CD4-positive, alpha-beta T cell treated with Interleukin-1 beta for 1 hour (primary cell): Measurements from ENCODE around the gene WDR5.

Source experiments
- DNase-seq, 2 donors: peaks; one replicate each; pipeline ENCODE4 v3.0.0-alpha.2; 2020 to 2022

Gene WDR5

DNA sequence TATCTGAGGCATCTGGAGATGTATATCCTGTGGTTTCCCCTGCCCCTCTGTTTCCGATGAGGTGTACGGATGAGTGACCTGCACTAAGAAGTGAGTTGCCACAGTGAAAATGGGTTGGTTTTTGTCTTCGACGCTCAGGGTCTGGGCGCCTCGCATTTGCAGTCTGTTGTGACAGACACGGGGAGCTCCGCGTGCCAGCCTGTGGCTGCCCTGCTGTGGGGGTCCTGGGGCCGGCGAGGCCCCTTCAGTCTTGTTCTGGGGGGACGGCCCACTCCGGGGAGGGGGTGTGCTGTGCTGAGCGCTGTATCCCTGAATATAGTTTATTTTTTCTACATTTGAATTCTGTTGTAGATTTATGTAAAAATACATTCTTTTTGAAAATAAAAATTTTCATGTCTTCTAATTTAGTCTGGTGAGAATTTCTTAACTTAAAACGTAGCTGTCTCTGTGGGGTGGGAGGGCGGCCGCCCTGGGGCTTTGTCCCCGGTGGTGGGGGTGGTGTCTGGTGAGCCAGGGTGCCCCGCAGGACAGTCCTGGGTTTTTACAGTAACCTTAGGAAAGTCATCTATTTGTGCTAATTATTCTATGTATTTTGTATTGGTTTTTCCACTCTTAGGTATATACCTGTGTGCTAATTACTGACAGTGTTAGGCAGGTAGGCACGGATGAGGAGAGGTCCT lies 23.8 kb downstream of the WDR5 start:
- DNase-seq, result no peak

- DNase-seq, result no peak
These were observed 25.8 kb downstream of the WDR5 start for GRCh38 chr9:134161647-134162046.

DNA sequence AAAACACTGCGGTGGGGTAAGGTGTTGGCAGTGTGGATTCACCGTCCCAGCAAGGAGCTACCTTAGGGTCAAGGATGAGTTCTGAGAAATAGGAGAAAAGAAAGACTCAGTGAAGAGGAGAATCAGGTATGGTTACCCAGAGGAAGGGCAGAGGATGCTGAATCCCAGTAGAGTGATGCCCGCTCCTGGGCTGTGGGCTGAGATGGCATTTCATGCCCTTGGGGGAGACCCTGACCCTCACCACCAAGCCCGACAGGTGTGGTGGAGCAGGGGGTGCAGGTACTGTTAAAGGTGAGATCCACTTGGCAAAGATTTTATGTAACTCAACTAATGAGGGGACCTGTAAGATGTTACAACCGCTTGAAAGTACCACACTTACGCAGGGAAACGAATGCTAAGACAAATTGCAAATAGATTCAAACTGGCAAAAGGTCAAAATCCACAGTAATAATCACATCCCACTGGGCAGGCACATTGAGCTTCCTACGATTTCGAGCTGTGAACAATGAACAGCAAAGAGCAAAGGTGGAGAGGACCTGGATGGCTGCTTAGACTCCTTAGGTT lies 26.4 kb downstream of the WDR5 start:
- no peak for DNase-seq

DNA sequence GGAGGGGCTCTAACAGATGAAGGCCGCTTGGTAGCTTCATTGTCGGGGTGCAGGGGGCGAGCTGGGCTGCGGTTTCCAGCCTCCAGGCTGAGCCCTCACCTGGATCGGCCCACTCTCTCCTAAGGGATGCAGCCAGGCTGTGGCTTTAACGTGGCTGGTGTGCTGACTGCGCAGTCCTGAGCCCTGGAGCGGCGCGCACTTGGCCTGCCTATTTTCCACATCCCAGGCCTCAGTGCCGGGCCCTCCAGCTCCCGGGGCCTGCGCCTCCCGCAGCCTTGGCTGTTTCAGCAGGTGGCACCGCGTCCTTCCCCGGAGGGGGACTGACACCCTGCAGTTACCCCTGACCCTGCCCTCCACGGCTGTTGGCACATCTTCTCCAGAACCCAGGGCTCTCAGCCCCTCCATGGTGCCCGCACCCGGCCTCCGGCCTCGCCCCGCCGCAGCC lies 27.1 kb downstream of the WDR5 start:
- DNase-seq, result no peak

- peak; percentile 70 to 71 for DNase-seq
These were observed 27.7 kb downstream of the WDR5 start for GRCh38 chr9:134163371-134164196.

DNA sequence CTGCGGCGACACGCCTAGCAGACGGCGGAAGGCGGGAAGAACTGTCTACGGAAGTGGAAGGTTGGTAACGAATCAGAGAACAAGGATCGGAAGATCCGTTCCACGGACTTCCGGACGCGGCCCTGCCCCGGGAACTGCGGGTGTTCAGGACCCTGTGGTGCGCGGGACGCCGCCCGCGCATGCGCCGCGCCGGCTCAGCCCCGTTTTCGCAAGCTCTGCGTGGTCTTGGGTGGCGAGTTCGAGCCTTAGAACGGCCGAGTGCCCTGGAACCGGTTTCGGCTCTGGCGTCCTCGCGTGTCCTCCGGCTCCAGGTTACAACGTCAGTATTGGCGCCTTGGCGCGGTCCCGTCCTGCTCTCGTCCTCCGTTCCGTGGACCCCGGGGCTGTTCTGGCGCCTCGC lies 29.0 kb downstream of the WDR5 start:
- no peak for DNase-seq

GRCh38 chr9:134165357-134166315 lies 29.8 kb downstream of the WDR5 start:
- peak; percentile 22 to 34 for DNase-seq

- DNase-seq, result no peak
These were observed 30.5 kb downstream of the WDR5 start for GRCh38 chr9:134166374-134166773.

- no peak for DNase-seq
These were observed 31.6 kb downstream of the WDR5 start for GRCh38 chr9:134167530-134167931.

DNA sequence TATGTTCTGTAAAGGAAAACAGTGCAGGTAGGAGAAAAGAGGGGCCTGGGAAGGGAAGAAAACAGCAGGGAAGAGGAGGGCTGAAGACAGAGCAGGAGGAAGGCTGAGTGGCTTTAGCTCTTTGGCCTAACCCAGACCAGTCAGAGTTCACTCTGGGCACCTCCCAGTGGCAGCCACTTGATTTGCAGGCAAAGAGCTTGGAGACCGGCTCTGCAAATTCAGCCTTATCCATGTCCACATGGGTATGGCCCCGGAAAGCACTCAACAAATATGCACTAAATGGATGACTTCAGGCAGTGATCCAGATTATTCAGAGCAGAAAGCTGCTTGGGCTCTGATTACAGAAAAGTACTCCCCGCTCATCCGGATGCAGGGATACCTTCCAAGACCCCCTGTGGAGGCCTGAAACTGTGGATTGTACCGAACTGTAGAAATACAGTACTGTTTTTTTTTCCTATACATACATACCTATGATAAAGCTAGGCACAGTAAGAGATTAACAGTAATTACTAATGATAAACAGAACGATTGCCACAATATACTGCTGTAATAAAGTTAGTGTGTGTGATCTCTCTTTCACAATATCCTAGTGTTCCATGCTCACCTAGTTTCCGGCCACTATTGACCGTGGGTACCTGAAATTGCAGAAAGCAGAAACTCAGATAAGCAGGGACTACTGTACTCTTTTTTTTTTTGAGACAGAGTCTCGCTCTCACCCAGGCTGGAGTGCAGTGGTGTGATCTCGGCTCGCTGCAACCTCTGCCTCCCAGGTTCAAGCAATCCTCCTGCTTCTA lies 33.1 kb downstream of the WDR5 start:
- DNase-seq, result no peak

- DNase-seq, result no peak
These were observed 34.0 kb downstream of the WDR5 start for GRCh38 chr9:134169724-134170401.

- DNase-seq, result no peak
These were observed 34.8 kb downstream of the WDR5 start for GRCh38 chr9:134170532-134171315.

- no peak for DNase-seq
These were observed 35.7 kb downstream of the WDR5 start for GRCh38 chr9:134171316-134172197.

DNA sequence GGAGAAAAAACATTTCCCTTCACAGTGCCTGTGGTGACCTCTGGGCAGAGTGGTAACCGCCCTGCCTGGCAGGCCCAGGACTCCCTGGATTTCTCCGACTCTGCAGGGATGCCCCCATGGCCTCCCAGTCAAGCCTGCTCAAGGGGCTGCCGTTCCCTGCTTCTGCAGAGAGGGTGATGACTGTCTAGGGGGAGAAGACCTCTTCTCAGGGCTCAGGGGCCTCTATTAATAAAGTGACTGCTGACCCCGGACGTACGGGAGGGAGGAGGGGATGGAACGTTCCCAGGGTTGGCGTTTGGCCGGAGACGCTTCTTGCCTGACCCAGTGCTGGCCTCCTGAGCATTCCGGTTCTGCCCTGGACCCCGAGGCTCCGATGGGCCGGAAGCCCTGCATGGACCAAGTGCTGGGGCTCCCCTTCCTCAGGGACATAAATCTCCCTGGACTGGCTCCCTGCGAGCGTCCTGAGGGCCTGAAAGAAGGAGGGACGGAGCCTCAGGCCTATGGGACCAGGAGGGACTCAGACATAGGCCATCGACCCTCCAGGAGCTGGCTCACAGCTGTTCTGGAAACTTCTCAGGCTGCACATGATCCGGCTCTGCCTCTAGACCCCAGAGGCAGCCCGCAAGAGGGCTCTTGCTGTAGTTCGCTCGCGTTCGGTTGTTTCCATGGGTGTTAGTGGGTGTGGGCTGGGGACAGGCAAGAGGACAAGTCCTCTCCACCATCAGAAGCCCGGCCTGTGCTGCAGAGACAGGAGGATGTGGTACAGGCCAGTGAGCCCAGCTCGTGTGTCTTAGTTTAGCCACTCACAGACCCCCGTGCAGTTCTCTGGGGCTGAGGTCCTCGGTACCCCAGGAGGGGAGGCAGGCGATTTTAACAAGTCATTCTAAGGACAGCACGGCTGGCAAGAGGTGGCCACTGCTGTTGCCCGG lies 36.6 kb downstream of the WDR5 start:
- DNase-seq, result no peak

DNA sequence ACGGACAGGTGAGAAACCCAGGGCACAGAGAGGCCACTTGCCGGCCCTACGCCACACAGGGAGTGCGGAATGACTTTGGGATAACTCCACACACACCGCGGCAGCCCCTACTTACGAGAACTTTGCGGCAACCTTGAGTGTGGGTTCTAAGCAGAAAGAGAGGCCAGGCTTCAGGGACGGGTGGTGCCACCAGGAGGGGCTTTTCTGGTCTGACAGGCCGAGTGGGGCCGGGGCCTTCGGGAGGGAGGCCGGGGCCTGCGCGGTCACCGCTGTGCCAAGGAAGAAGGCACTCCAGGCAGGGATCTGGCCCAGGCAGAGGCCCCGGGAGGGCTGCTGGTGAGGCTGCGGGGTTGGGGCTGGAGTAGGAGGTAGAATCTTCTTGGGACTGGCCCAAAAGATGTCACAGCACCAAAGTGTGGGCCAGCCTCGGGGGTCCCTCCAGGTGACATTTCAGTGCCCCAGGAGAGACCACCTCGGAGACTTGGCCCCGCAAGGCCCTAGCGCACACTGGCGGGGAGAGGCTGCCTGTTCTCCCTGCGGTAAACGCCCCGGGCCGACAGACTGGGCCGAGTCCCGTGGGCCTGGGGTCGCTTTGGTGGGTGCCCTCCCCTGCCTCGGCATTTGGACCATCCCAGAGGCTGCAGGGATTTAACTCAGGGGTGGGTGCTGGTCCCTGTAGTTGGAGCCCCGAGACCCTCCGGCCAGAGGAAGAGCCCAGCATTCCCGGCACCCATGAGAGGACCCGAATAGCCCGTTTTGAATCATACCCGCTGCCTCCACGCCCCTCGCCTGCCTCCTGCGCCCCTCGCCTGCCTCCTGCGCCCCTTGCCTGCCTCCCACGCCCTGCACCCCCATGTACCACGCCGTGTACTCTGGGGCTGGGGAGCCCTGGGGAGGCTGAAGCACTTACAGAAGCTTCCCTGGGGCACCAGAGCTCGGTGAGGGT lies 37.5 kb downstream of the WDR5 start:
- no peak for DNase-seq

DNA sequence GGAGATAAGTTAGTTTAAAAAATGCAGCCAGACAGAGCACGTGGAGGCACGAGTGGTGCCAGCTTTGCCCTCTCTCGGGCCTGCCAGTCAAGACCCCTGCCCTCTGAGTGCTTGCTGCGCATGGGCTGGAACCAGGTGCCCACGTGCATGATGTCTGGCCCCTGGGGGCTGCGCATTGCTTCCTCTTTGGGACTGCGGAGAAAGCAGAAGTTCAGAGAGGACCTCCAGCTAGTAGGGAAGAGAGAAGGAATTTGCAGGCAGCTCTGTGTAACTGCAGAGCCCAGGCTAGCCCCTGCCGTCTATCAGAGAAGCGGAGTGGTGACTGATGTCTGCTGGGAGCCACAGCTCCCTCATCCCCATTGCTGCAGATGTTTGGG lies 38.2 kb downstream of the WDR5 start:
- peak in 1 of 2 donors; percentile 56 for DNase-seq
